ENCODE results near the gene UTF1. TPM values are rescaled to one million over a fixed set of nuclear protein-coding genes. Genes with fewer than 3 reads are reported as not detected.

The UTF1 gene
- total RNA-seq, 2 experiments from 2014 or later, result not detected

GRCh38 chr10:133198621-133199487 is 31.2 kb upstream of the UTF1 start:
- DNase-seq, result no peak
- intact Hi-C loops (cut with micrococcal nuclease), result no loop called here
- CTCF ChIA-PET, result no interaction called here
- Mint-ChIP-seq H3K4me3 (no peak overlapping the region), H3K36me3 (ENCODE audit: low read depth) (no peaks in the 10 kb centered on the region), H3K4me1 (ENCODE audit: low read depth) (no peaks in the 10 kb centered on the region), H3K27ac (no peak overlapping the region), H3K9me3 (peaks cover 4% of the 10 kb centered on the region), H3K27me3 (ENCODE audit: low read depth) (no peaks in the 10 kb centered on the region)

GRCh38 chr10:133199488-133199885 is 30.5 kb upstream of the UTF1 start:
- intact Hi-C loops (cut with micrococcal nuclease), result no loop called here
- H3K27me3 Mint-ChIP-seq (ENCODE audit: low read depth), result no peaks in the 10 kb centered on the region
- H3K27ac Mint-ChIP-seq, result no peak overlapping the region
- H3K4me1 Mint-ChIP-seq (ENCODE audit: low read depth), result no peaks in the 10 kb centered on the region
- no peak for DNase-seq
- H3K36me3 Mint-ChIP-seq (ENCODE audit: low read depth), result no peaks in the 10 kb centered on the region
- H3K9me3 Mint-ChIP-seq, result peaks cover 2% of the 10 kb centered on the region
- H3K4me3 Mint-ChIP-seq, result no peak overlapping the region
- CTCF ChIA-PET, result no interaction called here

DNA sequence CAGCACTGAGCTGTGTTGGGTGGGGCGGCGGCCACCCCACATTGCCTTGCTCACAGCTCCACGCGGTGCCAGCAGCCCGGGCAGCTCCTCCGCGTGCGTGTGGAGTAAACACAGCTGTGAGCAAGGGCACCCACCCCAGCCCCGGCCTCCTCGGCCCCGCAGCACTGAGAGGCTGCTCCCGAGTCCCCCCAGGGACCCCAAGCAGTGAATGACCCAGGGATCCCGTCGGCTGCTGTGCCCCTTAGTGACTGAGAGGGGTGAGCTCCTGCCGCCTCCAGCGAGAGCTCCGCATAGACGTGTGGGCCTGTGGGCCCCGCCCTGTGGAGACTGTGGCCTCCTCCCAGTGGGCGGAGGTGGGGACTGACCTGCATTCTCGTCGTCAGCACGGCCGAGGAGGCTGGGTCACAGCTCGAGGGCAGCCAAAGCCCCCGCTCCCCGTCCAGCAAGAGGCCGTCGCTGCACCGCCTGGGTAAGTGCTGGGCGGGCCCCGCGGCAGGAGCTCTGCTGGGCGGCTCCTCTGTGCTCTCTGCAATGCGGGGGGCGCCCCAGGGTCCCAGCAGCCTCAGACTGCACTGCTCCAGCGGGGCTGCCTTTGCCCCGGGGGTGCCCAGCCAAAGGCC is 29.9 kb upstream of the UTF1 start:
- Mint-ChIP-seq H3K4me1 (ENCODE audit: low read depth) (no peaks in the 10 kb centered on the region), H3K4me3 (no peak overlapping the region), H3K27me3 (ENCODE audit: low read depth) (no peaks in the 10 kb centered on the region), H3K27ac (no peak overlapping the region), H3K9me3 (no peaks in the 10 kb centered on the region), H3K36me3 (ENCODE audit: low read depth) (no peaks in the 10 kb centered on the region)
- CTCF ChIA-PET, result no interaction called here
- intact Hi-C loops (cut with micrococcal nuclease), result no loop called here
- DNase-seq, result no peak

- Mint-ChIP-seq H3K27me3 (ENCODE audit: low read depth) (no peaks in the 10 kb centered on the region), H3K36me3 (ENCODE audit: low read depth) (no peaks in the 10 kb centered on the region), H3K4me3 (no peak overlapping the region), H3K4me1 (ENCODE audit: low read depth) (no peaks in the 10 kb centered on the region), H3K9me3 (no peaks in the 10 kb centered on the region), H3K27ac (no peak overlapping the region)
- no peak for DNase-seq
- intact Hi-C loops (cut with micrococcal nuclease), result no loop called here
- CTCF ChIA-PET, result no interaction called here
These were observed 29.4 kb upstream of the UTF1 start for GRCh38 chr10:133200621-133201031.

DNA sequence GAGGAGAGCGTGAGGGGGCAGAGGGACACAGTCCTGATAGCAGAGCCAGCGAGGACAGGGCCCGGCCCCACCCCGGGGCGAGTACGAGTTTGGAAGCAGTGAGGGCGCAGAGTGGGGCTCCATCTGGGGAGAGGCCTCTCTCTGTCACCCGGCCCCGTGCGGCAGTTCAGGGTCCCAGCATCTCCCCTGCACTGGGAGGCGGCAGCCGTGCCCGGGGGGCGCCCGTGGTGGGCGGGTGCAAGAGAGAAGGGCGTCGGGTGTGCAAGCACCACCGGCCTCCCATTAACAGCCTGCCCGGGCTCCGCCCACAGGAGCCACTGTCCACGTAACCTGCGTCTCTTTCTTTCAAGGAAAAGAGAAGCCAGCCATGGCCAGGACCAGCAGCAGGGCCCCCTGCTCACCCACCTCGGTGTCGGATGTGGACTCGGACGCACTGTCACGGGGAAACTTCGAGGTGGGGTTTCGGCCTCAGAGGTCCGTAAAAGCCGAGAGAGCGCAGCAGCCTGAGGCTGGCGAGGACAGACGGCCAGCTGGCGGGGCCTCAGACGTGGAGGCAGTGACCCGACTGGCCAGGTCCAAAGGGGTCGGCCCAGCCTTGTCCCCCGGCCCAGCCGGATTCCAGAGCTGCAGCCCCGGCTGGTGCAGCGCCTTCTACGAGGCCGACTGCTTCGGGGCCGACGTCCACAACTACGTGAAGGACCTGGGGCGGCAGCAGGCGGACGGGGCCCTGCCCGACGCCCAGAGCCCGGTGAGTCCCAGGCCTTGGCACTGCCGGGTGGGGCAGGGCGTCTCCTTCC is 28.7 kb upstream of the UTF1 start:
- H3K4me3 Mint-ChIP-seq, result no peak overlapping the region
- intact Hi-C loops (cut with micrococcal nuclease), result no loop called here
- CTCF ChIA-PET, result no interaction called here

DNA sequence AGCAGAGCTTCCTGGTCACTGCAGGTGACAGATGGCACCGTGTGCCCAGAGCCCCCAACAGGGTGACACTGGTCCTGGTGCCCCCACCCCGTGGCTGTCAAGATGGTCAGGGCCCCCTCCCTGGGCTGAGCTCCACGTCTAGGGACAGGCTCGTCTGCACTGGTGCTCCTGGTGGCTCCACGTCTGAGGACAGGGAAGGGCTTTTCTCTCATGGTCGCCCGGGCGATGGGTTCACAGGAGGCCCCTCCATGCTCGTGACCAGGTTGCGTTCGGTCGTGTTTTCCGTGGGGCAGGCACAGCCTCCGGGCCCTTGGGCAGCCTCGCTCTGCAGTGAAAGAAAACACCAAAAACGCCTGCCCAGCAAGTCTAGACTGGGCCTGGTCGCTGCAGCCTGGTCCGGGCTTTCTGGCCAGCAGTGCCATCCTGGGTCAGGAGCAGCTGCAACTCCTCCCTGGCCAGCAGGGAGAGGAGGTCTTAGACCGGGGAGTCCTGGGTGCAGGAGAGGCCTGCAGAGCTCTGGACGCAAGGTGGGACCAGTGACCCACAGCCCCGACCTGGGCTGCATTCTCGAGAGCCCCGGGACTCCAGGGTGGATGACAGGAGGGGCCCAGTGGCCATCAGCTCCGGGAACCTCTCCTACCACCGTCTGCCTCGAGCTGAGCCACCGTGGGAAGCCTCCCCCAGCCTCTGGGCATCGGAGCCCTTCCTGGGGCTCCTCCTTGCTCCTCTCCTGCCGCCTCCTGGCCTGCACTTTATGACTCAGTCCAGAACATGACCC is 27.9 kb upstream of the UTF1 start:
- H3K27ac Mint-ChIP-seq, result no peak overlapping the region
- H3K9me3 Mint-ChIP-seq, result no peaks in the 10 kb centered on the region
- H3K4me1 Mint-ChIP-seq (ENCODE audit: low read depth), result no peaks in the 10 kb centered on the region
- CTCF ChIA-PET, result no interaction called here
- intact Hi-C loops (cut with micrococcal nuclease), result no loop called here
- H3K4me3 Mint-ChIP-seq, result no peak overlapping the region
- no peaks in the 10 kb centered on the region for H3K27me3 Mint-ChIP-seq (ENCODE audit: low read depth)
- no peaks in the 10 kb centered on the region for H3K36me3 Mint-ChIP-seq (ENCODE audit: low read depth)
- DNase-seq, result no peak

More for the DNA sequence above, 28.7 kb upstream of the UTF1 start:
- H3K4me1 Mint-ChIP-seq (ENCODE audit: low read depth), result no peaks in the 10 kb centered on the region
- no peaks in the 10 kb centered on the region for H3K27me3 Mint-ChIP-seq (ENCODE audit: low read depth)
- DNase-seq, result no peak
- H3K27ac Mint-ChIP-seq, result no peak overlapping the region
- no peaks in the 10 kb centered on the region for H3K9me3 Mint-ChIP-seq
- H3K36me3 Mint-ChIP-seq (ENCODE audit: low read depth), result no peaks in the 10 kb centered on the region

- no peak overlapping the region for H3K27ac Mint-ChIP-seq
- H3K9me3 Mint-ChIP-seq, result no peaks in the 10 kb centered on the region
- no peak for DNase-seq
- intact Hi-C loops (cut with micrococcal nuclease), result no loop called here
- no peaks in the 10 kb centered on the region for H3K27me3 Mint-ChIP-seq (ENCODE audit: low read depth)
- no peaks in the 10 kb centered on the region for H3K36me3 Mint-ChIP-seq (ENCODE audit: low read depth)
- H3K4me3 Mint-ChIP-seq, result no peak overlapping the region
- H3K4me1 Mint-ChIP-seq (ENCODE audit: low read depth), result no peaks in the 10 kb centered on the region
- CTCF ChIA-PET, result no interaction called here
These were observed 27.0 kb upstream of the UTF1 start for GRCh38 chr10:133202778-133203651.

- Mint-ChIP-seq H3K27me3 (ENCODE audit: low read depth) (no peaks in the 10 kb centered on the region), H3K9me3 (no peaks in the 10 kb centered on the region), H3K27ac (no peak overlapping the region), H3K4me3 (no peak overlapping the region), H3K36me3 (ENCODE audit: low read depth) (no peaks in the 10 kb centered on the region), H3K4me1 (ENCODE audit: low read depth) (no peaks in the 10 kb centered on the region)
- CTCF ChIA-PET, result interaction anchor here (0.5 kb wide), 1 partner anchor 108 kb away, joined by 4 read pairs; no protein-coding TSS in a partner anchor
- intact Hi-C loops (cut with micrococcal nuclease), result no loop called here
- DNase-seq, result no peak
These were observed 26.3 kb upstream of the UTF1 start for GRCh38 chr10:133203652-133204195.

DNA sequence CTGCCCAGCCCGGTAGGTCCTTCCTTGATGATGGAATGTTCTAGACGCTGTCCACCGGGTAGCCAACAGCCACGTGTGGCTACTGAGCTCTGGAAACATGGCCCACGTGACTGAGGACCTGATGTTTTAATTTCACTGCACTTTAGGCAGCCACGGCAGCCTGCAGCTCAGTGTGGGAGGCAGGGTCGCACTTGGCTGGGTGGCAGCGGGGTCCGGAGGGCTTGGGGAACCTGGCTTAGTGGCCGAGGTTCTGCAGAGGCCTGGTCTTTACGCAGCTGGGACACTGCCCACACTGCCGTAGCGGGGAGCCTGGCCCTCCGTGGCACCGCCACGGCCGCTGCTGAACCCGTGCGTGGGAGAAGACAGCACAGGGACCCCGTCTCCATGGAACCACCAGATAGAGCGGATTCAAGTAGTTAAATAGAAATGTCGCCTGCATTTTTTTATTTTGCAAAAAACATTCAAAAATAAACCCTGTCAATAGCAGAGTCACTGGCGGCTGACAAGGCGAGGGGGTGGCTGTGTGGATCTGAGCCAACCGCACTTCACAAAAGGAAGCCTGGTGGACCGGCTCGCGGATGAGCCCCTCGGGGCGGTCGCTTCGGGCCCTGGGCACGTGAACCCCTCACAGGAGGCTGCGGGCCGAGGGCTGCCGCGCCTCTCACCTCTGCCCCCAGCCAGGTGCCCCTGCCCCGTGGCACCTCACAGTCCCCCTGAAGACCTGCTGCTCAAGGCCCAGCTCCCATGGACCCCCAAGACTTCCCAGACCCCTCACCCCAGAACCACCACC is 25.6 kb upstream of the UTF1 start:
- Mint-ChIP-seq H3K36me3 (ENCODE audit: low read depth) (no peaks in the 10 kb centered on the region), H3K27ac (no peak overlapping the region), H3K4me1 (ENCODE audit: low read depth) (no peaks in the 10 kb centered on the region), H3K4me3 (no peak overlapping the region), H3K9me3 (no peaks in the 10 kb centered on the region), H3K27me3 (ENCODE audit: low read depth) (no peaks in the 10 kb centered on the region)
- intact Hi-C loops (cut with micrococcal nuclease), result no loop called here
- no peak for DNase-seq
- CTCF ChIA-PET, result interaction anchor here (0.5 kb wide), 1 partner anchor 107 kb away, joined by 4 read pairs; no protein-coding TSS in a partner anchor

GRCh38 chr10:133205146-133205545 is 24.9 kb upstream of the UTF1 start:
- CTCF ChIA-PET, result no interaction called here
- no peaks in the 10 kb centered on the region for H3K27me3 Mint-ChIP-seq (ENCODE audit: low read depth)
- no peaks in the 10 kb centered on the region for H3K36me3 Mint-ChIP-seq (ENCODE audit: low read depth)
- DNase-seq, result no peak
- H3K4me3 Mint-ChIP-seq, result no peak overlapping the region
- no peaks in the 10 kb centered on the region for H3K4me1 Mint-ChIP-seq (ENCODE audit: low read depth)
- no peak overlapping the region for H3K27ac Mint-ChIP-seq
- intact Hi-C loops (cut with micrococcal nuclease), result no loop called here
- H3K9me3 Mint-ChIP-seq, result no peaks in the 10 kb centered on the region

All from activated naive CD4-positive, alpha-beta T cell treated with anti-CD3 and anti-CD28 coated beads for 36 hours (primary cell).